Stimulated activated CD8-positive, alpha-beta memory T cell treated with anti-CD3 and anti-CD28 coated beads, Interleukin-12 subunit alpha, Interleukin-12 subunit beta, amount 100 ng/mL, for 1 hour (primary cell): ENCODE data around the gene RNF187.

Source experiments
- DNase-seq: peaks from one replicate; pipeline ENCODE4 v3.0.0-alpha.2; 2020; ENCODE audit warnings: low read depth

RNF187 gene

GRCh38 chr1:228544021-228544850 lies 57.1 kb downstream of the RNF187 start:
- DNase-seq, result no peak

- DNase-seq, result no peak
These were observed 57.9 kb downstream of the RNF187 start for GRCh38 chr1:228544921-228545591.
